Upper lobe of left lung (tissue), 4 donors: ENCODE results near the gene MINDY1.

Experiments
- CTCF ChIP-seq, 6 experiments: fragments of 450-650 bp in 4 of 6; fragments of 200-600 bp in 2 of 6; sonication (generic) in 2 of 6; IDR thresholded peaks; one replicate each; pipeline ENCODE4 v1.5.1; 2016 to 2019; ENCODE audit warnings: antibody characterized with exemption in 6 of 6
- EP300 ChIP-seq, 4 donors: sonication (generic); formaldehyde crosslinking; IDR thresholded peaks; one replicate each; pipeline ENCODE4 v1.5.1; 2017; ENCODE audit warnings: antibody characterized with exemption in 4 of 4, control low read depth in 2 of 4
- POLR2A ChIP-seq, 4 donors: fragments of 450-650 bp; IDR thresholded peaks; one replicate each; pipeline ENCODE4 v1.5.1; 2016 to 2017; ENCODE audit warnings: antibody characterized with exemption in 4 of 4, mild to moderate bottlenecking in 2 of 4
- POLR2AphosphoS5 ChIP-seq, 2 donors: sonication (generic); formaldehyde crosslinking; IDR thresholded peaks; one replicate each; pipeline ENCODE4 v1.5.1; 2017; ENCODE audit warnings: antibody characterized with exemption in 2 of 2

- TF ChIP-seq POLR2A (IDR thresholded peaks at IDR 0.05): no peak
- no peak for TF ChIP-seq POLR2AphosphoS5 (IDR thresholded peaks at IDR 0.05)
- TF ChIP-seq CTCF (IDR thresholded peaks at IDR 0.05): peak; percentile 63 to 80 (median 72)
- TF ChIP-seq EP300 (IDR thresholded peaks at IDR 0.05): no peak
Observed at GRCh38 chr1:151024540-151025146, 17.9 kb upstream of the MINDY1 start.
